ENCODE data around the gene KIAA1217.

Gene KIAA1217

DNA sequence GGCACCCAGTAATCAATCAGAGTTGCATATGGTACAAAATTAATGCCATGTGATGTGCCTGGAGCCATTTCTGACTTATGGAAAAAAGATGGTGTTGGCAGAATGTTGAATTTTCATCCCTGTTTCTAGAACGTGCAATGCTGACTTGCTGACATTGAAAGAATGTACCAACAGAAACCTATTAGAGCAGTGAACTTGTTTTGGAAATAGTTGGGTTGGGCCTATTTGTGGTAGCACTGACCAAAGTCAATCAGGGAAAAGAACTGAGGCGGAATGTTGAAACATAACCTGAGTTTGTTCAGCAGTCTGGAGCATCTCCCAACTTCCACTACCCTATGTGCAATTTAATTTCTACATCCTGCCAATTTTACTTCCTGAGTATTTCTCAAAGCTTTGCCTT, 11.7 kb upstream of the KIAA1217 start:
- Histone ChIP-seq H3K9me3 (ENCODE audit: insufficient read depth, low read length) (no peaks in the 10 kb centered on the region), H3K4me3 (ENCODE audit: insufficient read depth, low read length, poor library complexity, severe bottlenecking) (no peak overlapping the region), H3K27ac (ENCODE audit: low read depth, low read length) (no peak overlapping the region), H3K79me2 (ENCODE audit: insufficient read depth, low read length) (no peaks in the 10 kb centered on the region), H3K4me2 (ENCODE audit: low read depth, low read length, poor library complexity, severe bottlenecking) (no peak overlapping the region), H2AFZ (ENCODE audit: low read depth, low read length, severe bottlenecking) (no peak overlapping the region), H3K36me3 (ENCODE audit: low read length) (no peaks in the 10 kb centered on the region), H3K27me3 (ENCODE audit: low read length) (no peaks in the 10 kb centered on the region), H4K20me1 (ENCODE audit: low read depth, low read length) (no peaks in the 10 kb centered on the region), H3K9ac (ENCODE audit: low read length) (no peak overlapping the region), H3K9me2 (replicated peaks; ENCODE audit: insufficient read depth, low read length) (no peaks in the 10 kb centered on the region), H3F3A (ENCODE audit: insufficient read depth) (no peaks in the 10 kb centered on the region)
- TF ChIP-seq, protein P1, sequence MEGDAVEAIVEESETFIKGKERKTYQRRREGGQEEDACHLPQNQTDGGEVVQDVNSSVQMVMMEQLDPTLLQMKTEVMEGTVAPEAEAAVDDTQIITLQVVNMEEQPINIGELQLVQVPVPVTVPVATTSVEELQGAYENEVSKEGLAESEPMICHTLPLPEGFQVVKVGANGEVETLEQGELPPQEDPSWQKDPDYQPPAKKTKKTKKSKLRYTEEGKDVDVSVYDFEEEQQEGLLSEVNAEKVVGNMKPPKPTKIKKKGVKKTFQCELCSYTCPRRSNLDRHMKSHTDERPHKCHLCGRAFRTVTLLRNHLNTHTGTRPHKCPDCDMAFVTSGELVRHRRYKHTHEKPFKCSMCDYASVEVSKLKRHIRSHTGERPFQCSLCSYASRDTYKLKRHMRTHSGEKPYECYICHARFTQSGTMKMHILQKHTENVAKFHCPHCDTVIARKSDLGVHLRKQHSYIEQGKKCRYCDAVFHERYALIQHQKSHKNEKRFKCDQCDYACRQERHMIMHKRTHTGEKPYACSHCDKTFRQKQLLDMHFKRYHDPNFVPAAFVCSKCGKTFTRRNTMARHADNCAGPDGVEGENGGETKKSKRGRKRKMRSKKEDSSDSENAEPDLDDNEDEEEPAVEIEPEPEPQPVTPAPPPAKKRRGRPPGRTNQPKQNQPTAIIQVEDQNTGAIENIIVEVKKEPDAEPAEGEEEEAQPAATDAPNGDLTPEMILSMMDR (IDR thresholded peaks at IDR 0.05; ENCODE audit: insufficient read depth, low read length, poor library complexity, severe bottlenecking): no peak
- TF ChIP-seq EZH2phosphoT487 (conservative IDR thresholded peaks at IDR 0.05; ENCODE audit: low read length): no peak

GRCh38 chr10:24201503-24202180, 7.3 kb upstream of the KIAA1217 start:
- Histone ChIP-seq H3K9me3 (ENCODE audit: insufficient read depth, low read length) (no peaks in the 10 kb centered on the region), H3K27me3 (ENCODE audit: low read length) (no peaks in the 10 kb centered on the region), H3K4me3 (ENCODE audit: insufficient read depth, low read length, poor library complexity, severe bottlenecking) (no peak overlapping the region), H4K20me1 (ENCODE audit: low read depth, low read length) (no peaks in the 10 kb centered on the region), H3K36me3 (ENCODE audit: low read length) (no peaks in the 10 kb centered on the region), H3K4me2 (ENCODE audit: low read depth, low read length, poor library complexity, severe bottlenecking) (no peak overlapping the region), H2AFZ (ENCODE audit: low read depth, low read length, severe bottlenecking) (no peak overlapping the region), H3K9ac (ENCODE audit: low read length) (no peak overlapping the region), H3K9me2 (replicated peaks; ENCODE audit: insufficient read depth, low read length) (no peaks in the 10 kb centered on the region), H3F3A (ENCODE audit: insufficient read depth) (no peaks in the 10 kb centered on the region), H3K79me2 (ENCODE audit: insufficient read depth, low read length) (no peaks in the 10 kb centered on the region), H3K27ac (ENCODE audit: low read depth, low read length) (no peak overlapping the region)
- no peak for TF ChIP-seq EZH2phosphoT487 (conservative IDR thresholded peaks at IDR 0.05; ENCODE audit: low read length)
- TF ChIP-seq, protein P1 (IDR thresholded peaks at IDR 0.05; ENCODE audit: insufficient read depth, low read length, poor library complexity, severe bottlenecking): no peak

- Histone ChIP-seq H3K9ac (ENCODE audit: low read length) (no peak overlapping the region), H3K4me2 (ENCODE audit: low read depth, low read length, poor library complexity, severe bottlenecking) (no peak overlapping the region), H3K4me3 (ENCODE audit: insufficient read depth, low read length, poor library complexity, severe bottlenecking) (no peak overlapping the region)
Observed at GRCh38 chr10:24202181-24202570, 6.8 kb upstream of the KIAA1217 start.

More at GRCh38 chr10:24202181-24202570, 6.8 kb upstream of the KIAA1217 start:
- no peak for TF ChIP-seq EZH2phosphoT487 (conservative IDR thresholded peaks at IDR 0.05; ENCODE audit: low read length)
- TF ChIP-seq, protein P1 (IDR thresholded peaks at IDR 0.05; ENCODE audit: insufficient read depth, low read length, poor library complexity, severe bottlenecking): no peak
- no peaks in the 10 kb centered on the region for H3K9me3 ChIP-seq (ENCODE audit: insufficient read depth, low read length)
- no peaks in the 10 kb centered on the region for H3K9me2 ChIP-seq (replicated peaks; ENCODE audit: insufficient read depth, low read length)
- no peak overlapping the region for H3K27ac ChIP-seq (ENCODE audit: low read depth, low read length)
- no peaks in the 10 kb centered on the region for H3K79me2 ChIP-seq (ENCODE audit: insufficient read depth, low read length)
- H4K20me1 ChIP-seq (ENCODE audit: low read depth, low read length): no peaks in the 10 kb centered on the region
- H3K36me3 ChIP-seq (ENCODE audit: low read length): no peaks in the 10 kb centered on the region
- no peaks in the 10 kb centered on the region for H3K27me3 ChIP-seq (ENCODE audit: low read length)
- H2AFZ ChIP-seq (ENCODE audit: low read depth, low read length, severe bottlenecking): no peak overlapping the region
- no peaks in the 10 kb centered on the region for H3F3A ChIP-seq (ENCODE audit: insufficient read depth)
